GM21381 (cell line): ENCODE results near the gene ZSCAN10.

Source experiments
- ATAC-seq: cut with Tn5 transposase; IDR thresholded peaks from one replicate; pipeline ENCODE4 v1.9.1; 2021; ENCODE audit warnings: mild to moderate bottlenecking, moderate library complexity; ENCODE audit not compliant: unreplicated experiment

ZSCAN10 gene

GRCh38 chr16:3049921-3050481 is 49.1 kb downstream of the ZSCAN10 start:
- no peak for ATAC-seq

DNA sequence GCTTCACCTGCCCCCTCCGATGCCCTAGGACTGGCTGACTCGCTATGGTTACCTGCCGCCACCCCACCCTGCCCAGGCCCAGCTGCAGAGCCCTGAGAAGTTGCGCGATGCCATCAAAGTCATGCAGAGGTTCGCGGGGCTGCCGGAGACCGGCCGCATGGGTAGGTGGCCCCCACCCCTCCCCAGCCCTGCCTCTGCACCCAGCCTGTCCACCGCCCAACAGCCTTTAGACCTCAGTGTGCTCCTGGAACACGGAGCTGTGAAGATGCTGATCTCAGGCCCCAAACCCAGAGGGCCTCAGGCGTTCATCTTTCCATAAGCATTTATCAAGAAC is 51.7 kb downstream of the ZSCAN10 start:
- no peak for ATAC-seq

DNA sequence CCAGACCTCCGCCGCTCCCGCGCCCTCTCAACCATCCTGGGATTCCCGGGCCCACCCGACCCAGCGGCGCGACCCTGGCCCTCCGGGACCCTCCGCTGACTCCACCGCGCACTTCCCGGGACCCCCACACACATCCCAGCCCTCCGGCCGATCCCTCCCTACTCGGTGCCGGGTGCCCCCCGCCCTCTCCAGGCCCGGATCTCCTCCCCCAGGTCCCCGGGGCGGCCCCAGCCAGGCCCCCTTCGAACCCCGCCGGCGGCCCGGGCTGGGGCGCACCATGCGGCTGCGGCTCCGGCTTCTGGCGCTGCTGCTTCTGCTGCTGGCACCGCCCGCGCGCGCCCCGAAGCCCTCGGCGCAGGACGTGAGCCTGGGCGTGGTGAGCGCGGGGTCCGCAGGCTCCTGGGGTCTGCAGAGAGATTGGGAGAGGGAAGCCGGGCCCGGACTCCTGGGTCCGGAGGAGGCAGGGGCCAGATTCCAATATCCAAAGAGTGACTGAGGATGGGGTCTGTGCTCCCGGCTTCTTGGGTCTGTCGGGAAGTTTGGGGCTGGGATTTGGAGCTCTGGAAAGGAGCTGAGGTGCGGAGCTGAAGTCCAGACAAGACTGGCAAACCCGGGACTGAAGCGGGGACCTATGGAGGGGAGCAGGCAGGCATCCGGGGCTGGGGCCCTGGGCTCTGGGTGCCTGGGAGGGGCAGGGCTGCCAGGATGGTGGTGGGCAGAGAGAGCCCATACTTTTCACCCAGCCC is 52.3 kb downstream of the ZSCAN10 start:
- no peak for ATAC-seq

DNA sequence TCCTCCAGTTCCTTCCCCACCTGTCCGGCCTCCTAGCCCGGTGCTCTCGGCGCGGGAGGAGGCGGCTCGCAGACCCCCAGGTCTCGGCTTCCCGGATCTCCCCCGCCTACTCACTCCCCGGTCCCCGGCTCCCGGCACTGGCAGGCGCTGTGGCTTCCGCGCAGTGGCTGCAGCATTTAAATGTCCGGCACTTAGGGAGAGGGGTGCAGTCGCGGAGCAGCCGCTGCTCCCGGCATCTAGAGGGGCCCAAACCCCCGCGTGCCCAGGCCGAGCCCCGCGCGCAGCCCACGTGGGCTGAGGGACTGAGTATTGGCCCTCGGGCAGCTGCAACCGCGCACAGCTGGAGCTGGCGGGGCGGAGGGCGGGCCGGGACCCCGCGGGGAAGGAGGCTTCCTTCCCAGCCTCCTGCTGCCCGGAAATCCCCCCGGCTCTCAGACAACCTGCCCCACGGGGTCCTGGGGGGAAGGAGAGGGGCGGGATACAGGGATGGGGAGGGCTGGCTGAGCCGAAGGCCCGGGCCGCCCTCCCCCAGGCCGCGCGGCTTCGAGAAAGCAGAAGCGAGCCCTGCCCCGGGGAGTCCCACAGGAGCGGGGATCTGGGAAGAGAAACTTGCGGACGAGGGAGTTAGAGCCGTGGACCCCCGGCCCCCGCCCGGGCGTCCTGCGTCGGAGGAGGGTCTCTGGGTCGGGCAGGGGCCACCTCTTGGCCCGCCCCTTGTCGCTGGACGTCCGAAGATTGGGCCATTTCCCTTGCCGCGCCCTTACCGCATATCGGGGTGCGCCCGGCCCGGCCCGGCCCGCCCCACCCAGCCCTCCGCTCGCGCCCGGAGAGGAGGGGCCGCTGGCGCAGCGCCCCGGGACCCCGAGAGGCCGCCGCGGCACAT is 53.1 kb downstream of the ZSCAN10 start, which contains the start of gene MMP25:
Gene MMP25 (plus strand): TSS at position 804 of the 883 bp plus-strand sequence. CDS start 357 bp downstream, outside the sequence.
- no peak for ATAC-seq

DNA sequence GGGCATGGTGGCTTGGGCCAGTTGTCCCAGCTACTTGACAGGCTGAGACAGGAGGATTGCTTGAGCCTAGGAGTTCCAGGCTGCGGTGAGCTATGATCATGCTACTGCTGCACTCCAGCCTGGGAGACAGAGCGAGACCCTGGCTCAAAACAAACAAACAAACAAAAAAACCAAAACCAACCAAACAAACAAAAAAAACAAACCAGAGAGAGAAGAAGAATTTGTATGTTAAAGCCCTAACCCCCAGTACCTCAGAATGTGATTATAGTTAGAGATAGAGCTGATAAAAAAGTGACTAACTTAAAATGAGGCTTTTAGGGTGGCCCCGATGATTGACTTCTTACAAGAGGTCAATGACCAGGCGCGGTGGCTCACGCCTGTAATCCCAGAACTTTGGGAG is 54.4 kb downstream of the ZSCAN10 start:
- no peak for ATAC-seq

- no peak for ATAC-seq
Observed at GRCh38 chr16:3042376-3042775, 56.7 kb downstream of the ZSCAN10 start.

- no peak for ATAC-seq
Observed at GRCh38 chr16:3038896-3039295, 60.2 kb downstream of the ZSCAN10 start.
